Sigmoid colon (tissue), 4 donors: ENCODE measurements around the gene CAMSAP3.

ENCODE experiments used
- CTCF ChIP-seq, 4 experiments: fragments of 450-650 bp in 3 of 4; fragments of 200-600 bp in 1 of 4; IDR thresholded peaks; one replicate each; pipeline ENCODE4 v1.5.1; 2016 to 2019; ENCODE audit warnings: antibody characterized with exemption in 4 of 4, mild to moderate bottlenecking in 3 of 4, moderate library complexity in 2 of 4
- EP300 ChIP-seq, 4 donors: sonication (generic); formaldehyde crosslinking; IDR thresholded peaks; one replicate each; pipeline ENCODE4 v1.6.1; 2017; ENCODE audit warnings: antibody characterized with exemption in 4 of 4
- POLR2AphosphoS5 ChIP-seq, 4 donors: sonication (generic); formaldehyde crosslinking; IDR thresholded peaks; one replicate each; pipeline ENCODE4 v1.6.1; 2017; ENCODE audit warnings: antibody characterized with exemption in 4 of 4

- no peak for TF ChIP-seq POLR2AphosphoS5 (IDR thresholded peaks at IDR 0.05)
- TF ChIP-seq EP300 (IDR thresholded peaks at IDR 0.05): no peak
- no peak for TF ChIP-seq CTCF (IDR thresholded peaks at IDR 0.05)
Observed at GRCh38 chr19:7556696-7557315, 38.9 kb upstream of the CAMSAP3 start.
